ENCODE measurements around the gene CCDC107.
"Not testable (repeated sequence)": the region's sequence is repeated elsewhere in the genome, so short reads cannot be mapped to it uniquely, and the experiment has no call there.

Gene CCDC107

GRCh38 chr9:35638751-35639150 is 19.3 kb upstream of the CCDC107 start:
- not testable (repeated sequence) for DNase-seq

- not testable (repeated sequence) for DNase-seq
Observed at GRCh38 chr9:35639225-35639624, 18.9 kb upstream of the CCDC107 start.

GRCh38 chr9:35639631-35640030 is 18.5 kb upstream of the CCDC107 start:
- DNase-seq, result no peak

- not testable (repeated sequence) for DNase-seq
Observed at GRCh38 chr9:35640431-35640830, 17.7 kb upstream of the CCDC107 start.

DNA sequence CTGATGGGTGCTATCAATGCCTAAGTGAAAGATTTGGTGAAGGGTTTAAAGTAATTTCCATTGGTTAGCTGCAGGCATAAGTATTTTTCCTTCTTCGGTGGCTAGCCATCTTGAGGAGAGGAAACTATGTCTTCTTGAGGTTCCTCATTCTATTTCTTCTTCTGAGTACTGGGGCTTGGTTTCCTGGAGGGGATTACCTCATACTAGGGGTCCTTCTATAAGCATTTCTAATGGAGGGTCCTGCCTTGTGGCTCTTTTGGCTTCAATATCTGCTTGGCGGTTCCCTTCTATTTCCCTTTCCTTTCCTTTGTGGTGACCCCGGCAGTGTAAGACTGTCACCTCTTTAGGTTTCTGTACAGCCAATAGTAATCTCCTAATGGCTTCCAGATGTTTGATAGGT is 16.6 kb upstream of the CCDC107 start:
- not testable (repeated sequence) for DNase-seq

GRCh38 chr9:35643046-35643445 is 15.0 kb upstream of the CCDC107 start:
- no peak for DNase-seq

DNA sequence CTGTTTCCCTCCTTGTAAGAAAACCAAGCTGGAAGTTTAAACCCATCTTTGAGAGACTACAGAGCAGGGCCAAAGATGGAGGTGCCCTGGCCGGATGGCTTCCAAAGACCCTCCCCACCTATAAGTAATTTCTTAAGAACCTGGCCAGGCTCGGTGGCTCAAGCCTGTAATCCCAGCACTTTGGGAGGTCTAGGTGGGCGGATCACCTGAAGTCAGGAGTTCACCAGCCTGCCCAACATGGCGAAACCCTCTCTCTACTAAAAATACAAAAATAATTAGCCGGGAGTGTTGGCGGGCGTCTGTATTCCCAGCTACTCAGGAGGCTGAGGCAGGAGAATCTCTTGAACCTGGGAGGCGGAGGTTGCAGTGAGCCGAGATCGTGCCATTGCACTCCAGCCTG is 12.4 kb upstream of the CCDC107 start:
- DNase-seq, result not testable (repeated sequence)

- DNase-seq, result no peak
Observed at GRCh38 chr9:35646153-35646532, 11.9 kb upstream of the CCDC107 start.

- DNase-seq, result peak; percentile 69
Observed at GRCh38 chr9:35646533-35647265, 11.4 kb upstream of the CCDC107 start.

DNA sequence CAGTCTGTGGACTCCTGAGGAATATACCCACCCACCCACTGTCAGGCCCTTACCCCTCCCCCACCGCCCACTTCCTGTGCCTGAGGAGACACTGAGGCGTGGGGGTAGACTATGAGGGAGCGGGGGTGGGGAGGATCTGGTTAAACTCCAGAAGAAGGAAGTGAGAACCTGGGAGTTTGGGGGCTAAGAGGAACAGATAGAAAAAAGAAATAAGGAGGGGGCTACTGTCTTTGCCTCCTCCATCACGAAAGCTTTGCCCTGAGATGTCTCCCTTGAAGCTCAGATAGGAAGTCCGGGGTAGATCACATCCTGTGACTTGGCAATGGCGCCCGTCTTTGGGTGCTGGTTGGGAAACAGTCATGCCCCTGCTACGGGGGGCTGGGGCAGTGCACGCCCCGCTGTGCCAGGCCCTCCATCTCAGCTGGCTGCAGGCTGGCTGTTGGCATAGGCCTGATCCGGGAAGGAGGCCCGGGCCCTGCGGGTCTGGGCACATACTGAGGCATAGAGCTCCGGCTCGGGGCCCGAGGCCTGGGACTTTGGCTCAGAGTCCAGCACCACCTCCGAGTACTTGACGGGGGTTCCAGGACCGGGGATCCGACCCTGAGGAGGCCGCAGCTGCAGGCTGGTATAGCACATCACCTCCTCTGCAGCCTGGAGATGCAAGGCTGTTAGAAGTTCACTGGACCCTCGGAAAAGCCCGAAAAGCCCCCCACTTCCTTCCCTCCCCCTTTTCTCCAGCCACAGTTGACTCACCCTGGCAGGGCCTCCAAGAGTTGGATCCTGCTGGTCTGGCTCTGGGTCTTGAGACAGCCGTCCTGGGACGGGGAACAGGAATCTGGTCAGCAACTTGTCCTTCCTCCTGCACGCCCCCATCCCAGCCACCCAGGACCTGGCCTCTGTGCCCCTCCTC is 8.4 kb upstream of the CCDC107 start:
- DNase-seq, result no peak

GRCh38 chr9:35650341-35651158 is 7.5 kb upstream of the CCDC107 start, which contains the start of gene SIT1:
Gene SIT1, minus strand, starts transcription at chr9:35650931. Its CDS starts 78 bp downstream, at chr9:35650853.
- no peak for DNase-seq

- no peak for DNase-seq
Observed at GRCh38 chr9:35651956-35652828, 5.9 kb upstream of the CCDC107 start.

DNA sequence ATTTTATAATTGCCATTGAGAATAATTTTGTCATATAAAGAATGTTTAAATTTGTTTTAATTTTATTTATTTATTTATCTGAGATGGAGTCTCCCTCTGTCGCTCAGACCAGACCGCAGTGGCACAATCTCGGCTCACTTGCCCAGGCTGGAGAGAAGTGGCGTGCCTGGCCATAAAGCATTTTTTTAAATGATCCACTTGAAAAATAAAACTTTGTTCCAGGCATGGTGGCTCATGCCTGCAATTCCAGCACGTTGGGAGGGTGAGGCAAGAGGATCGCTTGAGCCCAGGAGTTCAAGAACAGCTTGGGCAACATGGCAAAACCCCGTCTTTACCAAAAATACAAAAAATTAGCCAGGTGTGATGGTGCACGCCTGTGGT is 5.3 kb upstream of the CCDC107 start:
- DNase-seq, result no peak

DNA sequence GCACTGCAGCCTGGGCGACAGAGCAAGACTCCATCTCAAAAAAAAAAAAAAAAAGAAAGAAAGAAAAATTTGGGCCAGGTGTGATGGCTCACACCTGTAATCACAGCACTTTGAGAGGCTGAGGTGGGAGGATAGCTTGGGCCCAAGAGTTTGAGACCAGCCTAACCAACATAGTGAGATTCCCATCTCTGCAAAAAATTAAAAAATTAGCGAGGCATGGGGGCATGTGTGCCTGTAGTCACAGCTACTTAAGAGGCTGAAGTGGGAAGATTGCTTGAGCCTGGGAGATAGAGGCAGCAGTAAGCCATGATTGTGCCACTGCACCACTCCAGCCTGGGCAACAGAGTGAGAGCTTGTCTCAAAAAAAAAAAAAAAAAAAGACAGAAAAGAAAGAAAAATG is 4.5 kb upstream of the CCDC107 start:
- no peak for DNase-seq

DNA sequence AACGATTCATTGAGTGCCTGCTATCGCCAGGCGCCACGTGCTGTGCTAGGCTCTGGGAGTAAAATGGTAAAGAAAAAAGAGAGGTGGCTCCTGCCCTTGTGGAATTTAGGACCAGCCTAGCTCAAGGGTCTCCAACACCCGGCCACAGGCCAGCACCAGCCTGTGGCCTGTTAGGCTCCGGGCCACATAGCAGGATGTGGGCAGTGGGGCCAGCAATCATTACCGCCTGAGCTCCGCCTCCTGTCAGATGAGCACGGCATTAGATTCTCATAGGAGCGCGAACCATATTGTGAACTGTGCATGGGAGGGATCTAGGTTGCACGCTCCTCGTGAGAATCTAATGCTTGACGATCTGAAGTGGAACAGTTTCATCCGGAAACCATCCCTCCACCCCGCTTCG is 1.7 kb upstream of the CCDC107 start:
- DNase-seq, result no peak

DNA sequence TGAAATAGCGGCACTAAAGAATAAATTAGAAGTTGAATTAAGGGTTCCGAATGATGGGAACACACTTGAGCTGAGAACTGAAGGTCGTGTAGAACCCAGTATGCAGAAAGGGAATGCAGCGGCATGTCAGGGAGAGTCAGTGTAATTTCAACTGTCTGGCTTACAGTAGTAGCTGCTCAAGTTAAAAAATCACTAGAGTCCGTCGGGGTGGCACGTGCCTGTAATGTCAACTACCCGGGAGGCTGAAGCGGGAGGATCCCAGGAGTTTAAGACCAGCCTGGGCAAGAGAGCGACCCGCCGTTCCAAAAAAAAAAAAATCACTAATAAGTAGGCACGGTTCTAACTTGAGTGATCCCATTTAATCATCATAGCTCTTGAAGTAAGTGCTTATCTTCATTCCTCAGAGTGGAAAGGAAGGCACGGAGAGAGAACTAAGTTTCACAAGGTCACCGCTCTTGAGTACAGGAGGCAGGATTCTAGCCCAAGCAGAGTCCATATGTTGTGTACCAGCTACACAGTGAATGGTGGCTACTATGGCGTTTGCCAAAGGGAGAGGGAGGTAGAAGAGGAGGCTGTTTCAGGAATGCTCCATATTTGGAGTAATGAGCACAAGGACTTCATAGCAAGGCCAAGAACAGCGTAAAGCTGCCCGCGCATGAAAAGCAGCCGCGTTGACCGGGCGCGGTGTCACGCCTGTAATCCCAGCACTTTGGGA is 1.1 kb upstream of the CCDC107 start:
- DNase-seq, result no peak

- DNase-seq, result peak; percentile 80
Observed at GRCh38 chr9:35657546-35658136, 451 bp upstream of the CCDC107 start, which contains the start of gene RMRP. Gene RMRP, minus strand, starts transcription at chr9:35658019.

DNA sequence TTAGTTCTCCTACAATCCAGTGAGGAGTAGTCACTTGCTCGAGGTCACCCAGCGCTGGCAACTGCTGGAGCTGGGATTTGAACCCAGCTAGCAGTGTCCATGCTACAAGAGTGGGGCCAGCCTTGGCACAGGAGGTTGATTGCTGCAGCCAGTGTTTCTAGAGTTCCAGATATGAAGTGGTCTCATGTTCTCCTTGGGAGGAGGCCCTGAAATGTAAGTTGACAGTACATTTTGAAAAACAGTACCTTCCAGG is 802 bp downstream of the CCDC107 start:
- no peak for DNase-seq

- no peak for DNase-seq
Observed at GRCh38 chr9:35659340-35659739, 1.2 kb downstream of the CCDC107 start.

DNA sequence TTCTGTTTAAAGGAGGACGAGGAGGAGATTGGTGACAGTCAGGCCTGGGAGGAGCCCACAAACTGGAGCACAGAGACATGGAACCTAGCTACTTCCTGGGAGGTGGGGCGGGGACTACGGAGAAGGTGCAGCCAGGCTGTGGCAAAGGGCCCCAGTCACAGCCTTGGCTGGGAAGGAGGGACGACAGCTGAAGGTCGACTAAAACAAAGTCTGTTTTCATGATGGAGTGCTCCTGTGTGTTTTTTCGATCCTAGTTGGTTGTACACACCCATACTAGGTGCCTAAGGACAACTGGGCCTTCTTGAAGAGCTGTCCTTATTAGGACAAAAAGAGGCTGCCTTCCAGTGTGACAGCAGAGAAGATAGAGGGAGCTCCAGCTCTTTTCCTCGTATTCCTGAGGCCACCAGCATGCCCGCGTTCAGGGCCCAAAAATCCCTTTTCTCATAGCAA is 2.9 kb downstream of the CCDC107 start:
- no peak for DNase-seq

DNA sequence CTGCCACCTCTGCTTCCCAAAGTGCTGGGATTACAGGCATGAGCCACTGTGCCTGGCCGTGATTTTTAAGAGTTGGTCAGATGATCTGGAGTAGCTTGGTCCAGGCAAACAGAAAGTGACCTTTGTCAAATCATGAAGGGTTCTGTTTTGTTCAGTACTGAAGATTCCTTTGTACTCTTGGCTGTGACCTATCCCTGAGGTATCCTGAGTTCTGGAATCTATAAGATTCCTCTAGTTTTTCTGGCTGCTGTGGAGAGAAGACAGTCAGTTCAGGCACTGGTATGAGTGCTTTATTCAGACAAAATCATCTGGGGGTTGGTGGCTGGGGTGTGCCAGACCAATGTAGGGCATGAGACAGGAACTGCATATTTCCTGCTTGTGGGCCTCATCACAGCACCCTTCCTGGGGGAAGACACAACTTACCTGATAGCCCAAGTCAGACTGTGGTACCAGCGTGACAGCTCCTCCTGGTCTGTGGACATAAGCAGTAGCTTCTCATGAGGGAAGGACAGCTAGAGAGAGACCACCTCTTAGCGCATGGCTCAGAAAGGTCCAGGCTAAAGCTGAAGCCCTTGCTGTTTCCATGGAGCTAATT is 3.8 kb downstream of the CCDC107 start:
- no peak for DNase-seq

Measured in NCI-H2171 (cell line).